GM12865 (cell line): ENCODE measurements around the gene TTYH3.

Experiments used
- DNase-seq: peaks from one replicate; pipeline ENCODE4 v3.0.0; 2010; ENCODE audit warnings: low read depth
- H3K4me3 ChIP-seq: 2 replicates; pipeline ENCODE4 v1.5.1; 2011; ENCODE audit warnings: mild to moderate bottlenecking, low read depth, low read length, control low read depth
- CTCF ChIP-seq: IDR thresholded peaks from 2 replicates; pipeline ENCODE4 v1.5.1; 2011; ENCODE audit warnings: low read length, control low read depth, low read depth, inconsistent platforms; ENCODE audit not compliant: insufficient read depth; ENCODE audit errors: missing control alignments

Gene TTYH3

DNA sequence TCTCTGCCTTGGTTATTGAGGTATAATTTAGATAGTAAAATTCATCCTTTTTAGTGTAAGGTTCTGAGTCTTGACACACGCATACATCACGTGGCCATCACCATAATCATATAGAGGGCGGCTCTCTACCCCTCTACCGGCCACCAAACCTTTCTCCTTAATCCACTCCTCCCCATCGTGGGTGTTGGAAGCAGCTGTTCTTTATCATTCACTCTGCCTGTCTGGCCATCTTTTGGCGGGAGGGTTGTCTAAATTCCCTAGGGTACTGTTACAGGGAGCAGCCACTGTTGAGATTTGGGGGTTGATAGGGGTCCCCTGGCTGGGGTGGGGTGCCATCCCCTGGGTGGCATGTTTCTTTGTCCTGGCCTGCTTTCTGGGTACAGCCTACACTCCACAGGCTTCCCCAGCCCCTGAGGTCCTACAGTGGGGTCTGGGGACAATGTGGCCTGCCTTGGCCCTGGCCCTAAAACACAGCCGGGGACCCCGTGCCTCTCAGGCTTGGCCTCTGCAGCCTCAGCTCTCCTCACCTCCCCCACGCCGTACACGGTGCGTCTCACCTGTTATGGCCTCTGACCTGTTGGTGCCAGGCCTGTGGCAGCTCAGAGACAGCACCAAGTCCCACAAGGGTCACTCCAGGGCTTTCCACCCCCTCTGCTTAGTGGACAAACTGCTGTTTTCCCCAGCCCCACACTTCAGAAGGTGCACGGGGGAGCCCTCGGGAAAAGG lies 73.7 kb downstream of the TTYH3 start:
- DNase-seq, result no peak
- no peak for TF ChIP-seq CTCF
- H3K4me3 ChIP-seq, result no peak overlapping the region

GRCh38 chr7:2706685-2707126 lies 74.9 kb downstream of the TTYH3 start:
- no peak overlapping the region for H3K4me3 ChIP-seq
- no peak for DNase-seq
- TF ChIP-seq CTCF, result no peak

DNA sequence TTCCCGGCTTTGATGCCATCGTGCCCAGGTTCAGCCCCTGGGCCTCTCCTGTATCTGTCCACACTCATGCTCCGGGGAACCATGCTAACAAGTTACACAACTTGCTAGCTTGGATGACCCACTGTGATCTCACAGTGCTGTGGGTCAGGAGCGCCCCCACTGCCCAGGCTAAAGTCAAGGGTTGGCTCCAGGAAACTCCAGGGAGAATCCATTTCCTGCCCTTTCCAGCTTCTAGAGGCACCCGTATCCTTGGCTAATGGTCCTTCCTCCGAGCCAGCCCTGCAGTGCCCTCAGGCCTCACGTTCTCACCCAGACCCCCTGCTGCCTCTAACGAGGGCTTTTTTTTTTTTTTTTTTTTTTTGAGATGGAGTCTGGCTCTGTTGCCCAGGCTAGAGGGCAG lies 75.7 kb downstream of the TTYH3 start:
- no peak for TF ChIP-seq CTCF
- no peak overlapping the region for H3K4me3 ChIP-seq
- no peak for DNase-seq

DNA sequence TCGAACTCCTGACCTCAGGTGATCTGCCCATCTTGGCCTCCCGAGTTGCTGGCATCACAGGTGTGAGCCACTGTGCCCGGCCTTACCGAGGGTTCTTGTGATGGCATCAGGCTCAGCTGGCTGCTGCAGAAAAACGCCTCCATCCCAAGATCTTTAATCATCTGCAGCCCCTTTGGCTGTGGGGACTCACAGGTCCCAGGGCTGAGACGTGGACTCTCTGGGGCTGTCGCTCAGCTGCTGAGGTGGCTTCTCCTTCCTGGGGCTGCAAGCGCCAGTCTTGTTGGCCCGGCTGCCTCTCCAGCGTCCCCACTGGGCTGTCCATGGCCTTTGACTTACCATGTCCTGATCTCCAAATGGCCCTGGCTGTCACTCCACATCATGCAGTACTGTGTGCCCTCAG lies 76.3 kb downstream of the TTYH3 start:
- DNase-seq, result no peak
- no peak for TF ChIP-seq CTCF

GRCh38 chr7:2708547-2709310 lies 76.9 kb downstream of the TTYH3 start:
- no peak for DNase-seq
- no peak for TF ChIP-seq CTCF
- H3K4me3 ChIP-seq, result peak overlapping the region; percentile 56

More for the DNA sequence above, 76.3 kb downstream of the TTYH3 start:
- no peak overlapping the region for H3K4me3 ChIP-seq

- peak overlapping the region; percentile 56 for H3K4me3 ChIP-seq
- TF ChIP-seq CTCF, result peak; percentile 100
- DNase-seq, result peak; percentile 95
Observed at GRCh38 chr7:2709553-2710285, 77.9 kb downstream of the TTYH3 start.
